ENCODE results near the gene TENT4A. TPM values are rescaled to one million over a fixed set of nuclear protein-coding genes. Genes with fewer than 3 reads are reported as not detected.

The TENT4A gene
- total RNA-seq, 2 donors from 2014 or later = 20.8 to 24.3 TPM

GRCh38 chr5:6698696-6699095 is 14.5 kb upstream of the TENT4A start:
- intact Hi-C loops (cut with DNase I) = no loop called here
- DNase-seq (ENCODE audit: low spot score) = no peak

- DNase-seq (ENCODE audit: low spot score) = no peak
- intact Hi-C loops (cut with DNase I) = no loop called here
Measured at GRCh38 chr5:6699357-6699756, 13.9 kb upstream of the TENT4A start.

- intact Hi-C loops (cut with DNase I) = loop anchor here (10.0 kb wide), 1 partner anchor 65 kb away; the partner anchor contains the start of genes NSUN2 (in 2 of the 2) and SRD5A1 (in 2 of the 2)
- no peak for DNase-seq (ENCODE audit: low spot score)
Measured at GRCh38 chr5:6700074-6700684, 13.1 kb upstream of the TENT4A start.

- DNase-seq (ENCODE audit: low spot score) = no peak
- intact Hi-C loops (cut with DNase I) = loop anchor here (10.0 kb wide), 1 partner anchor 66 kb away; the partner anchor contains the start of genes NSUN2 (in 2 of the 2) and SRD5A1 (in 2 of the 2)
Measured at GRCh38 chr5:6700685-6701355, 12.4 kb upstream of the TENT4A start.

- intact Hi-C loops (cut with DNase I) = loop anchor here (10.0 kb wide), 1 partner anchor 67 kb away; the partner anchor contains the start of genes NSUN2 (in 2 of the 2) and SRD5A1 (in 2 of the 2)
Measured at GRCh38 chr5:6701491-6701890, 11.7 kb upstream of the TENT4A start.

GRCh38 chr5:6702633-6703032 is 10.6 kb upstream of the TENT4A start:
- intact Hi-C loops (cut with DNase I) = loop anchor here (10.0 kb wide), 1 partner anchor 68 kb away; the partner anchor contains the start of genes NSUN2 (in 2 of the 2) and SRD5A1 (in 2 of the 2)
- no peak for DNase-seq (ENCODE audit: low spot score)

More at GRCh38 chr5:6701491-6701890, 11.7 kb upstream of the TENT4A start:
- no peak for DNase-seq (ENCODE audit: low spot score)

GRCh38 chr5:6703806-6704205 is 9.4 kb upstream of the TENT4A start:
- no peak for DNase-seq (ENCODE audit: low spot score)
- intact Hi-C loops (cut with DNase I) = loop anchor here (10.0 kb wide), 1 partner anchor 69 kb away; the partner anchor contains the start of genes NSUN2 (in 2 of the 2) and SRD5A1 (in 2 of the 2)

- no peak for DNase-seq (ENCODE audit: low spot score)
- intact Hi-C loops (cut with DNase I) = loop anchor here (10.0 kb wide), 1 partner anchor 70 kb away; the partner anchor contains the start of genes NSUN2 (in 2 of the 2) and SRD5A1 (in 2 of the 2)
Measured at GRCh38 chr5:6704361-6704851, 8.8 kb upstream of the TENT4A start.

- DNase-seq (ENCODE audit: low spot score) = no peak
- intact Hi-C loops (cut with DNase I) = loop anchor here (10.0 kb wide), 1 partner anchor 70 kb away; the partner anchor contains the start of genes NSUN2 (in 2 of the 2) and SRD5A1 (in 2 of the 2)
Measured at GRCh38 chr5:6705088-6705487, 8.1 kb upstream of the TENT4A start.

- intact Hi-C loops (cut with DNase I) = loop anchor here (10.0 kb wide), 1 partner anchor 71 kb away; the partner anchor contains the start of genes NSUN2 (in 2 of the 2) and SRD5A1 (in 2 of the 2)
- no peak for DNase-seq (ENCODE audit: low spot score)
Measured at GRCh38 chr5:6705959-6706358, 7.3 kb upstream of the TENT4A start.

GRCh38 chr5:6707852-6708251 is 5.4 kb upstream of the TENT4A start:
- no peak for DNase-seq (ENCODE audit: low spot score)
- intact Hi-C loops (cut with DNase I) = loop anchor here (10.0 kb wide), 1 partner anchor 73 kb away; the partner anchor contains the start of genes NSUN2 (in 2 of the 2) and SRD5A1 (in 2 of the 2)

GRCh38 chr5:6708814-6709213 is 4.4 kb upstream of the TENT4A start:
- no peak for DNase-seq (ENCODE audit: low spot score)
- intact Hi-C loops (cut with DNase I) = loop anchor here (10.0 kb wide), 1 partner anchor 74 kb away; the partner anchor contains the start of genes NSUN2 (in 2 of the 2) and SRD5A1 (in 2 of the 2)

- intact Hi-C loops (cut with DNase I) = no loop called here
- DNase-seq (ENCODE audit: low spot score) = no peak
Measured at GRCh38 chr5:6710070-6710469, 3.2 kb upstream of the TENT4A start.

GRCh38 chr5:6710551-6711318 is 2.5 kb upstream of the TENT4A start:
- DNase-seq (ENCODE audit: low spot score) = no peak

GRCh38 chr5:6711409-6712141 is 1.7 kb upstream of the TENT4A start:
- DNase-seq (ENCODE audit: low spot score) = no peak
- intact Hi-C loops (cut with DNase I) = no loop called here

More at GRCh38 chr5:6710551-6711318, 2.5 kb upstream of the TENT4A start:
- intact Hi-C loops (cut with DNase I) = no loop called here

- peak; percentile 89 for DNase-seq (ENCODE audit: low spot score)
- intact Hi-C loops (cut with DNase I) = no loop called here
Measured at GRCh38 chr5:6712142-6712576, 1.1 kb upstream of the TENT4A start.

GRCh38 chr5:6712577-6713273 is 507 bp upstream of the TENT4A start:
- peak; percentile 99 for DNase-seq (ENCODE audit: low spot score)
- intact Hi-C loops (cut with DNase I) = no loop called here
